Measurements from ENCODE around the gene VMAC. TPM values are rescaled to one million over a fixed set of nuclear protein-coding genes. Genes with fewer than 3 reads are reported as not detected.
A peak's percentile ranks its signal among the peaks of the same experiment; 100 is the strongest.

Gene VMAC
- total RNA-seq, 6 experiments from 2014 or later, result 1.7 to 3.9 (median 2.8) TPM

- peak in 1 of 4 donors; percentile 21 for ATAC-seq
- Histone ChIP-seq H3K9me3 (no peaks in the 10 kb centered on the region), H3K27ac (no peak overlapping the region), H3K4me1 (no peaks in the 10 kb centered on the region), H3K4me3 (no peak overlapping the region), H3K36me3 (peaks cover 0 to 76% (median 34%) of the 10 kb centered on the region in 4 donors), H3K27me3 (no peaks in the 10 kb centered on the region)
- intact Hi-C loops (cut with DNase I), result no loop called here
- no peak for DNase-seq
- 81% methylated on average over 13 of the region's 21 CpGs for WGBS (ENCODE audit: insufficient coverage, low coverage, low lambda C conversion rate, missing lambda C conversion rate)
- TF ChIP-seq CTCF (IDR thresholded peaks at IDR 0.05) (no peak), POLR2A (IDR thresholded peaks at IDR 0.05) (no peak)
These were observed 17.0 kb downstream of the VMAC start for GRCh38 chr19:5921516-5922160.

GRCh38 chr19:5922161-5922545, 17.5 kb downstream of the VMAC start:
- DNase-seq (no peak), ATAC-seq (no peak)
- no peak overlapping the region for H3K4me3 ChIP-seq
- WGBS (ENCODE audit: insufficient coverage, low coverage, low lambda C conversion rate, missing lambda C conversion rate), result 90% methylated on average over 8 of the region's 12 CpGs
- intact Hi-C loops (cut with DNase I), result no loop called here
- TF ChIP-seq CTCF (IDR thresholded peaks at IDR 0.05), result no peak
- TF ChIP-seq POLR2A (IDR thresholded peaks at IDR 0.05), result no peak
- no peaks in the 10 kb centered on the region for H3K9me3 ChIP-seq
- no peaks in the 10 kb centered on the region for H3K27me3 ChIP-seq
- peaks cover 0 to 76% (median 32%) of the 10 kb centered on the region in 4 donors for H3K36me3 ChIP-seq
- no peaks in the 10 kb centered on the region for H3K4me1 ChIP-seq
- H3K27ac ChIP-seq, result no peak overlapping the region

GRCh38 chr19:5923356-5923755, 18.7 kb downstream of the VMAC start:
- no peak overlapping the region for H3K27ac ChIP-seq
- 80% methylated on average over 1 of the region's 16 CpGs for WGBS (ENCODE audit: insufficient coverage, low coverage, low lambda C conversion rate, missing lambda C conversion rate)
- H3K9me3 ChIP-seq, result no peaks in the 10 kb centered on the region
- no peak for DNase-seq
- intact Hi-C loops (cut with DNase I), result no loop called here
- no peak for ATAC-seq
- H3K36me3 ChIP-seq, result peaks cover 0 to 74% (median 31%) of the 10 kb centered on the region in 4 donors
- TF ChIP-seq CTCF (IDR thresholded peaks at IDR 0.05), result no peak
- TF ChIP-seq POLR2A (IDR thresholded peaks at IDR 0.05), result no peak
- no peak overlapping the region for H3K4me3 ChIP-seq
- H3K27me3 ChIP-seq, result no peaks in the 10 kb centered on the region
- no peaks in the 10 kb centered on the region for H3K4me1 ChIP-seq

- no peaks in the 10 kb centered on the region for H3K9me3 ChIP-seq
- no peak overlapping the region for H3K4me3 ChIP-seq
- no peak for TF ChIP-seq CTCF (IDR thresholded peaks at IDR 0.05)
- no peak for TF ChIP-seq POLR2A (IDR thresholded peaks at IDR 0.05)
- ATAC-seq, result no peak
- DNase-seq, result no peak
- intact Hi-C loops (cut with DNase I), result no loop called here
- H3K27me3 ChIP-seq, result no peaks in the 10 kb centered on the region
- WGBS (ENCODE audit: insufficient coverage, low coverage, low lambda C conversion rate, missing lambda C conversion rate), result 92% methylated on average over 12 of the region's 18 CpGs
- no peak overlapping the region for H3K27ac ChIP-seq
- no peaks in the 10 kb centered on the region for H3K4me1 ChIP-seq
- H3K36me3 ChIP-seq, result peaks cover 3 to 81% (median 32%) of the 10 kb centered on the region in 4 donors
These were observed 21.3 kb downstream of the VMAC start for GRCh38 chr19:5925830-5926427.

Measured in right lobe of liver (tissue), 6 donors.